NCI-H446 (cell line): ENCODE results near the gene IFNL1.
"Not testable (repeated sequence)": the region's sequence is repeated elsewhere in the genome, so short reads cannot be mapped to it uniquely, and the experiment has no call there.

Source experiments
- DNase-seq, 2 experiments: peaks; one replicate each; lab custom pipeline; 2025; lab: John Stamatoyannopoulos, UW

Gene IFNL1

DNA sequence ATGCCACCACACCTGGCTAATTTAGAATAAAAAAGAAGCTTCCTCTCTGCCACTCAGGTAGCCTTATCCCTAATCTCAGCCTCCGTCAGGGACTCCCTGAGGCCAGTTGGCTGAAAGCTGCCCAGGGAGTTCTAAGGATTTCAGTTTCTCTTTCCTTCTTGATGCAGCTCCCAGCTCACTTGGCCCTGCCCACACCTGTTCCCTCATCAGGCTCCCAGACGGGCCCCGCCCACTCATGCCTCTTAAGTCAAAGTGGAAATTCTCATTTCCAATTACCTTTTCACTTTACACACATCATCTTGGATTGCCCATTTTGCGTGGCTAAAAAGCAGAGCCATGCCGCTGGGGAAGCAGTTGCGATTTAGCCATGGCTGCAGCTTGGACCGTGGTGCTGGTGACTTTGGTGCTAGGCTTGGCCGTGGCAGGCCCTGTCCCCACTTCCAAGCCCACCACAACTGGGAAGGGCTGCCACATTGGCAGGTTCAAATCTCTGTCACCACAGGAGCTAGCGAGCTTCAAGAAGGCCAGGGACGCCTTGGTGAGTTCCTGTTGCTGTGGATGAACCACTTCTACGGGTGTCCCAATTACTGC lies at the start of gene IFNL1:
Gene IFNL1, plus strand, starts transcription at position 353 of the 591 bp plus-strand sequence. Its CDS starts 15 bp downstream, at position 368.
- no peak for DNase-seq

- peak in 1 of 2 experiments; percentile 47 for DNase-seq
These were observed 49.1 kb upstream of the IFNL1 start for GRCh38 chr19:39246951-39247669.

- DNase-seq: no peak
These were observed 48.2 kb upstream of the IFNL1 start for GRCh38 chr19:39247701-39248664.

DNA sequence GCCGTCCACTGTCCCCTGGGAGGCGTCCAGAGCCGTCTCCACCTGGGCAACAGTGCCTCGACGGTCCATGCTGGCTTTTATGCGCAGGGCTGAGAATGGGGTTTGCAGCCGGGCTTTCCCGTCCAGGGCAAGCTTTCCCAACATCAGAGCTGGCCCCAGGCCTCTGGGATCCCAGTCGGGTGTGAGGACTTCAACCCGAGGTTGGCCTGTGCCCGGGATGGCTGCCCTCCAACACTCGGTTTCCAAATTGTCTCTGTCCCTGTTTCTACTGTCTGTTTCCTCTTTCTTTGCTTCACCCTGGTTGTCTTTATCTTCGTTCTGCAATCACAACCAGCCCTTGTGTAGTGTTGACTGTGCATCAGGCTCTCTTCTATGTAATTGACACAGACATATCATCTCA lies 47.4 kb upstream of the IFNL1 start, which contains the start of gene IFNL4:
Gene IFNL4, minus strand, starts transcription at position 51 of the 400 bp plus-strand sequence.
- no peak for DNase-seq

GRCh38 chr19:39251081-39251480 lies 45.1 kb upstream of the IFNL1 start:
- DNase-seq: no peak

DNA sequence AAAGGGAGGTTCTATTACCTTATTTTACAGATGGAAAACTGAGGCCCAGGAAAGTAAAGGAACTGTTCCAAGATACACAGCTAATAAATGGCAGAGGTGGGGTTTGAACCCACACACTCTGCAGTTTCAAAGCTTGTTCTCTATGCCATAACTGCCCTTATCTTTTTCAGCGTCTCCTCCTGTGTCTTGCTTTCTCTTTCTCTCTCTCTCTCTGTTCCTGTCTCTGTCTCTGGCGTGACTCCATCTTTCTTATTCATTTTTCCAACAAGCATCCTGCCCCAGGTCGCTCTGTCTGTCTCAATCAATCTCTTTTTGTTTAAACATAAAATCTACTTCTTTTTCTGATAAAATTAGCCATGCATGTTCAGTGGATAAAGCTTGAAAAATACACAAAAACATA lies 44.4 kb upstream of the IFNL1 start:
- no peak for DNase-seq

GRCh38 chr19:39252458-39252857 lies 43.7 kb upstream of the IFNL1 start:
- no peak for DNase-seq

DNA sequence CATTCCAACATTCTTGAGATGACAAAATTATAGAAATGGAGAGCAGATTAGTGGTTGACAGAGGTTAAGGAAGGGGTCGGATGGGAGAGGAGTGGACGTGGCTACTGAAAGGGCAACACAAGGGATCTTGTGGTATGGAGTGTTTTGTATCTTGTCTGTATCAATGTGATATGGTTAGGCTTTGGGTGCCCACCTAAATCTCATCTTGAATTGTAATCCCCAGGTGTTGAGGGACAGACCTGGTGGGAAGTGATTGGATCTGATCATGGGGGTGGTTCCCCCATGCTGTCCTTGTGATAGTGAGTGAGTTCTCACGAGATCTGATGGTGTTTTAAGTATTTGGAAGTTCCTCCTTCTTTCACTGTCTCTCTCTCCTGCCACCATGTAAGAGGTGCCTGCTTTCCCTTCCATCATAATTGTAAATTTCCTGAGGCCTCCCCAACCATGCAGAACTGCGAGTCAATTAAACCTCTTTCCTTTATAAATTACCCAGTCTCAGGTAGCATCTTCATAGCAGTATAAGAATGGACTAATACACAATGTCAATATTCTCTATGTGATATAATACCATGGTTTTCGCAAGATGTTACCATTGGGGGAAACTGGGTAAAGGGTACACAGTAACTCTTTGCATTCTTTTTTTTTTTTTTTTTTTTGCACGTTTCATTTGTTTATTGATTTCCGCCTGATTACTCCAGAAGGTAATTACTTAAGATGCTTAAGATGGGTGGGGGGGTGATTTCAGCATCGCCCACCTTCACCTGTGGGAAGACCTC lies 42.6 kb upstream of the IFNL1 start:
- DNase-seq: no peak

- no peak for DNase-seq
These were observed 41.5 kb upstream of the IFNL1 start for GRCh38 chr19:39254531-39255345.

DNA sequence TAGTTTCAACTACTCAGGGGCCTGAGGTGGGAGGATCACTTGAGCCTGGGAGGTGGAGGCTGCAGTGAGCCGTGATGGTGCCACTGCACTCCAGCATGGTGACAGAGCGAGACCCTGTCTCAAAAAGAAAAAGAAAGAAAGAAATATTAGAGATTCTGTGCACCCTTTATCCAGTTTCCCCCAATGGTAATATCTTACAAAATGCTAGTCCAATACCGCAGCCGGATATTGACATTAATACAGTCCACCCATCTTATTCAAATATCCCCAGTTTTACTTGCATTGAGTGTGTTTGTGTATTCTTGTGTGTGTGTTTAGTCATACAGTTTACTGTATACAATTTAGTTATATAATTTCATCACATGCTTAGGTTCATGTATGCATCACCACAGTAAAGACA lies 39.0 kb upstream of the IFNL1 start:
- no peak for DNase-seq

DNA sequence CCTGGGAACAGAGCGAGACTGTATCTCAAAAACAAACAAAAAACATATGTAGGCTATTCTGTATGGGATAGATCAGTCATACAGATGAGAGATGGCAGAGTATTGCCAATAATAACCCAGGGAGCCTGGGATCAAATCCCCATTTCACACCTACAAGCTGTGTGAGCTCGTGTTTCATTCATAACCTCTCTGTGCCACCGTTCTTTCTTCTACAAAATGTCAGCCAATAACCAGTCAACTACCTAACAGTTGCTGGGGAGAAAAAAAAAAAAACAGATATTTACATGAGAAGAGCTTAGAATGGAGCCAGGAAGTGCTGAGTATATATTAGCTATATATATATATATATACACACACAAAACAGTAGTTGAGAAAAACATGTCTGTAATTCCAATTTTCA lies 34.5 kb upstream of the IFNL1 start:
- DNase-seq: no peak

DNA sequence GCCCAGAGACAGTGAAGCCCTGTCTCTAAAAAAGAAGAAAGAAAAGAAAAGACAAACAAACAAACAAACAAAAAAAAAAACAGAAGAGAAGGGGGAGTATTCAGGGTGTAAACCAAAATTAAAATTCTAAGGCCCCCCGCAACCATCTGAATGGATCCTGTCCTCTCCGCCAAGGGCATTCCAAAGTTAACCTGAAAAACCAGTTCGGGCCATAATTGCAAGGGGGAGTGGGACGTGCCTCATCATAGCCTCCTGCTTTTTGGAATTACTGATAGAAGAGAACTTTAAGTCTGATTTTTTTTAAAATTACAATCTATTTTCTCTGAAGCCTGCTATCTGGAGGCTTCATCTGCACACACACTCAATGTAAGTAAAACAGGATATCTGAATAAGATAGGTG lies 33.7 kb upstream of the IFNL1 start:
- no peak for DNase-seq

- no peak for DNase-seq
These were observed 32.3 kb upstream of the IFNL1 start for GRCh38 chr19:39263912-39264305.

- DNase-seq: no peak
These were observed 31.6 kb upstream of the IFNL1 start for GRCh38 chr19:39264306-39265290.

DNA sequence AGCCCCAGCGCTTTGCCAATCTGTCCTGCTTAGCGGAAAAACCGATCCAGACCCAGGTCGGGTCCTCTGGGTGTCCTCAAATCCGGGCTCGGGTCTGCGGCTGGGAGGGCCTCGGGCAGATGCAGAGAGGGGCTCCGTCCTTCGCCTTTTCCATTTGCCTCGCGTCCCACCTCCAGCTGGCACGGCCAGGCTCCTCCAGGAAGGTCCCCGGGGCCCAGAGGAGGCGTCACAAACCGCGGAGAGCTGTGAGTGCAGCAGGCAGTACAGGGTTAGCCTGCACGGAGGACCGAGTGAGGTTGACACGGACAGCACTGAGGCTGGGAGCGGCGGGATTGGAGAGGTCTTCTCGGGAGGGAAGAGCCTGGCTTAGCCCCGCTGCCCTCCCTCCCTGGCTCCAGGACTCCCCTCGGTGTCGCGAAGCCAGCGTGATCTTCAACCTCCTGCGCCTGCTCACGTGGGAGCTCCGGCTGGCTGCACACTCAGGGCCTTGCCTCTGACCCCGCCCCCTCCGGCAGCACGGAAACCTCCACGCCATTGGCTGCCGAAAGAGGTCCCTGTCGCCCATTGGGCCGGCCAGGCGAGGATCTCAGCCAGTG lies 30.8 kb upstream of the IFNL1 start:
- DNase-seq: peak in 1 of 2 experiments; percentile 38

GRCh38 chr19:39268085-39268484 lies 28.1 kb upstream of the IFNL1 start, which contains the start of gene IFNL2:
Gene IFNL2 (plus strand): TSS chr19:39268396. CDS start chr19:39268569, 173 bp downstream.
- not testable (repeated sequence) for DNase-seq

DNA sequence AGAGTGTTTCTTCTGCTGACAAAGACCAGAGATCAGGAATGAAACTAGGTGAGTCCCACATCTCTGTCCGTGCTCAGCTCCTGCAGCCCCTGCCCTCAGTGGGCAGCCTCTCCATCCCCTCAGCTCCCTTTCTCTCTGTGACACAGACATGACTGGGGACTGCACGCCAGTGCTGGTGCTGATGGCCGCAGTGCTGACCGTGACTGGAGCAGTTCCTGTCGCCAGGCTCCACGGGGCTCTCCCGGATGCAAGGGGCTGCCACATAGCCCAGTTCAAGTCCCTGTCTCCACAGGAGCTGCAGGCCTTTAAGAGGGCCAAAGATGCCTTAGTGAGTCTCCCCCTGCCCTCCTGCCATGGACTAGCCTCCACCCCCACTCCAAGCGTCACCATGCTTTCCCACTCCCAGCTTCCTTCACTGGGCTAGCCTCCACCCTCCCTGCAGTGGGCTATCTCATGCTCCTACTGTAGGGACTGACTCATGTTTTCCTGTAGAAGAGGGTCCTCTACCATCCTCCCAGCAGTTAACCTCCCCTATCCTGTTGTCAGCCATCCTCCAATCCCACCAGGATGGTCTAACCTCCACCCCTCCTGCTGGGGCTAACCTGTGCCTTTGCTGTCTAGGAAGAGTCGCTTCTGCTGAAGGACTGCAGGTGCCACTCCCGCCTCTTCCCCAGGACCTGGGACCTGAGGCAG lies 27.5 kb upstream of the IFNL1 start:
- DNase-seq: not testable (repeated sequence)

- DNase-seq: not testable (repeated sequence)
These were observed 26.8 kb upstream of the IFNL1 start for GRCh38 chr19:39269369-39269768.
